NCI-H460 (cell line): ENCODE data around the gene SUSD2. TPM values are rescaled to one million over a fixed set of nuclear protein-coding genes. Genes with fewer than 3 reads are reported as not detected.
"Not testable (repeated sequence)": the region's sequence is repeated elsewhere in the genome, so short reads cannot be mapped to it uniquely, and the experiment has no call there.

Source experiments
- DNase-seq: peaks from one replicate; pipeline ENCODE4 v3.0.0-alpha.2; 2016; ENCODE audit warnings: low read depth; ENCODE audit errors: extremely low read depth
- polyA plus RNA-seq: library from polyadenylated mRNA; depleted of rRNA; stranded (reverse); fragments of >200 nt; gene quantifications from 2 replicates; pipeline ENCODE4 v1.2.3, GENCODE V29; 2014; cell fraction: nucleus; rRNA removed
- total RNA-seq: library from RNA; depleted of rRNA; stranded (reverse); fragments of >200 nt; shearing (Covaris generic); gene quantifications from 2 replicates; pipeline ENCODE4 v1.2.3, GENCODE V29; 2014; rRNA removed

SUSD2 gene, protein sequence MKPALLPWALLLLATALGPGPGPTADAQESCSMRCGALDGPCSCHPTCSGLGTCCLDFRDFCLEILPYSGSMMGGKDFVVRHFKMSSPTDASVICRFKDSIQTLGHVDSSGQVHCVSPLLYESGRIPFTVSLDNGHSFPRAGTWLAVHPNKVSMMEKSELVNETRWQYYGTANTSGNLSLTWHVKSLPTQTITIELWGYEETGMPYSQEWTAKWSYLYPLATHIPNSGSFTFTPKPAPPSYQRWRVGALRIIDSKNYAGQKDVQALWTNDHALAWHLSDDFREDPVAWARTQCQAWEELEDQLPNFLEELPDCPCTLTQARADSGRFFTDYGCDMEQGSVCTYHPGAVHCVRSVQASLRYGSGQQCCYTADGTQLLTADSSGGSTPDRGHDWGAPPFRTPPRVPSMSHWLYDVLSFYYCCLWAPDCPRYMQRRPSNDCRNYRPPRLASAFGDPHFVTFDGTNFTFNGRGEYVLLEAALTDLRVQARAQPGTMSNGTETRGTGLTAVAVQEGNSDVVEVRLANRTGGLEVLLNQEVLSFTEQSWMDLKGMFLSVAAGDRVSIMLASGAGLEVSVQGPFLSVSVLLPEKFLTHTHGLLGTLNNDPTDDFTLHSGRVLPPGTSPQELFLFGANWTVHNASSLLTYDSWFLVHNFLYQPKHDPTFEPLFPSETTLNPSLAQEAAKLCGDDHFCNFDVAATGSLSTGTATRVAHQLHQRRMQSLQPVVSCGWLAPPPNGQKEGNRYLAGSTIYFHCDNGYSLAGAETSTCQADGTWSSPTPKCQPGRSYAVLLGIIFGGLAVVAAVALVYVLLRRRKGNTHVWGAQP
- 0.02 TPM in 1 of 2 replicates, not detected in the other for total RNA-seq
- polyA plus RNA-seq = 0.07 TPM in 1 of 2 replicates, not detected in the other

- DNase-seq = no peak
These were observed at the start of gene SUSD2 for GRCh38 chr22:24181088-24181995. TSS of gene SUSD2 (plus strand) at chr22:24181487. CDS start at chr22:24181520, 33 bp downstream.

DNA sequence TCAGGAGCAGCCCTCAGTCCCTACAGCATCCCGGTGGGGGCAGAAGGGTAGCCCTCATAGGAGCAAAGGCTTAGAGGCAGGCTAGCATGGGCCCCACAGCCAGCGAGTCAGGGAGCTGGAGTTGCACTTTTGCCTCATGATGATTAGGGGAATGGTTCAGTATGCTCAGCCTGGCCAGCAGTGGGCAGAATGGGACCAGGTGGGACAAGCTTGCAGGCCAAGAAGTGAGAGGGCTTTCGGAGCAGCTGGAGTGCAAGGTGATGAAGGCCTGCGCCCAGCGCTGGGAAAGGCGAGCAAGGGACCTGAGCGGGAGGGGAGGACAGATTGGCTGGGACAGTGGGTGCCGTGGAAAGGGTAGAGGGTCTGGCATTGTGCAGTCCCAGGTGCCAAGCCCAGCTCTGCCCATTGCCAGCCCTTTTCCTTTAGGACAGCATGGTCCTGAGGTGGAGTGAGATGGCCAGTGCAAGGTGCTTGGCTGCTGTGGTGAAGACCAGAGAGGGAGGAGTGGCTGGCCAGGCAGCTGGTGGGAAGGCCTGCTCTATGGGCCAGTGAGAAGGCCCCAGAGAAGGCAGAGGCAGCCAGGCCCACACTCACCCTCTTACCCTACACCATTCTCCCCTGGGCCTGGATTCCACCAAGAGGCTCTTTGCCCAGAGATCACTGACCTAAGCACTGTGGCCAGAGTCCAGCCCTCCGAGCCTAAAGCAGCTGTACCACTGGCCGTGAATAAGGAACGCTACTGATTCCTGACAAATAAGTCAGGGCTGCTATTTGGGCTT, 47.9 kb upstream of the SUSD2 start:
- no peak for DNase-seq

DNA sequence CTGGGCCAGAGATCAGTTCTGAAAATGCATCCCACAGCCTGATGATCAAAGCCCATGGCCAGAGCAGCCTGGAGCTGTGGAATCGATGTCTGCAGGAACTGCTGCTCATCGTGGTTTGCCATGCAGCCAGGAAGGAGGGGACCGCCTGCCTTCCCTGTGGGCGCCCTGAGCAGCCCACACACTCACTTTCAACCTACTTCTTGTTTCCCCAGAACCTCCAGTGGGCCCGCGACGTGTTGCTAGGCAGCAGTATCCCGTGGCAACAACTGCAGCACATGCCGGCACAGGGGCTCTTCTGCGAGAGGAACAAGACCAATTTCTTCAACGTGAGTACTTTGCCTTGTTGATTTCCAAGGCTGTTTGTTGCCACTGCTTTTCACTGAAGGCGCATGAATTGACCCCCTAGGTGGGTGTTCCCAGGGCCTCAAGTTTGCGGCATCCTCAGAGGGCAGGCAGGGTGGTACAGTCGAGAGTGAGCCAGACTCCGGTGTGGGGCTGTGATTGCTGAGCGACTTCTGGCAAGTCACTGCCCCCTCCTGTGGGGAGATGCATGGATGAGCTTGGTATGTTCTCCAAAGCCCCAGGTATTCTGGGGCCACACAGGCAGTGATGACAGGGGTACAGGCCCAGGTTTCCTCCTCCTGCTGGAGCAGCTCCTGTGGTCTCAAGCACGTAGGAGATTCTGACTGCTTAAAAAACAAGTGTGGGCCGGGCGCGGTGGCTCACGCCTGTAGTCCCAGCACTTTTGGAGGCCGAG, 47.0 kb upstream of the SUSD2 start:
- DNase-seq = no peak

- DNase-seq = not testable (repeated sequence)
These were observed 44.8 kb upstream of the SUSD2 start for GRCh38 chr22:24136533-24136932.

- DNase-seq = no peak
These were observed 43.7 kb upstream of the SUSD2 start for GRCh38 chr22:24137595-24137994.

- no peak for DNase-seq
These were observed 42.5 kb upstream of the SUSD2 start for GRCh38 chr22:24138649-24139420.

GRCh38 chr22:24140357-24140756, 40.9 kb upstream of the SUSD2 start:
- no peak for DNase-seq

DNA sequence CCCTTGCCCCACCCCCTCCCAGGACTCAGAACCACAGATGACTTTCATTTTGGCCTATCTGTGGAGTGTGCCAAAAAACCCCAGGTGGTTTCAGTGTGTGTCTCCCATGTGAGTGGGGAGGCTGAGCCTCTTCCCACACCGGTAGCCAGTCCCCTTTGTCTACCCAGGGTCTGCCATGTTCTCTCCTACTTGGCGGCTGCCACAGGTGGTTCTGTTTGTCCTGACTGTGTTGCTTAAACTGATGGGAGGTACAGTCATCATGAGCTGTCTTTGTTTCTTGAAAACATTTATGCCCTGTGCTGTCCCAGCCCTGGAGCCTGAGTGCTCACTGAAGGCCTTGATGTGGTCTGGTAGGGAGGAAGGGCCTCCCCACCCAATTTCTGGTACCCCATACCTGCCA, 39.7 kb upstream of the SUSD2 start:
- no peak for DNase-seq

DNA sequence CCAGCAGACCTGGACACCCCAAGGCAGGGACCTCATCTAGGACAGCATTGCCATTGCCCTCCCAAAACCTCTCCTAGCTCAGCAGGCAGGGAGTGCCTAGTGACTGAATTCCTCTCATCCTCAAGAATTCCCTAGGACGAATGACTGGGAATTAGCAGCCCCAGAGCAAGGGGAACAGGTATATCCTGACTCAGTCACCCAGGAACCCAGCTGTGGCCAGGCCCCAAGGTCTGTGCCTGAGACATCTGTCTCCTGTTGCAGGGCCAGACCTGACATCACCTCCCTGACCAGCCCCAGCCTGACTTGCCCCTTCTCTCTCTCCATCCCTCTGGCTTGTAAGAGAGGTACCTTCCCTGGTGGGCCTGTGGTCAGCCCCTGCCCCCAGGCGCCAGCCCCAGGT, 39.0 kb upstream of the SUSD2 start:
- no peak for DNase-seq

- DNase-seq = no peak
These were observed 38.5 kb upstream of the SUSD2 start for GRCh38 chr22:24142831-24143230.

- no peak for DNase-seq
These were observed 37.1 kb upstream of the SUSD2 start for GRCh38 chr22:24144056-24144777.

DNA sequence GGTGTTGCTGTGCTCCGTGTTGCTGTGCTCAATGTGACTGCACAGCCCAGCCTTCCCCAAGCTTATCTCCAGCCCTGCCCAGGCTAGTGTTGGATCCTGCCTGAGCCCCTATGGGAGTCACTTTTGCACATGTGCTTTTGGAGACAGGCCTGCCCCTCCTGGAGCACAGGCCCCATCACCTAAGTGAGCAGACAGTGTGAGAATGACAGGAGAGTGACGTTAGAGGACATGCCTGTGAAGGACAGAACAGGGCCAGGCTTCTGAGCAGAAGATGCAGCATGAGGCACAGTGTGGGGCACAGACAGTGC, 36.6 kb upstream of the SUSD2 start:
- no peak for DNase-seq

DNA sequence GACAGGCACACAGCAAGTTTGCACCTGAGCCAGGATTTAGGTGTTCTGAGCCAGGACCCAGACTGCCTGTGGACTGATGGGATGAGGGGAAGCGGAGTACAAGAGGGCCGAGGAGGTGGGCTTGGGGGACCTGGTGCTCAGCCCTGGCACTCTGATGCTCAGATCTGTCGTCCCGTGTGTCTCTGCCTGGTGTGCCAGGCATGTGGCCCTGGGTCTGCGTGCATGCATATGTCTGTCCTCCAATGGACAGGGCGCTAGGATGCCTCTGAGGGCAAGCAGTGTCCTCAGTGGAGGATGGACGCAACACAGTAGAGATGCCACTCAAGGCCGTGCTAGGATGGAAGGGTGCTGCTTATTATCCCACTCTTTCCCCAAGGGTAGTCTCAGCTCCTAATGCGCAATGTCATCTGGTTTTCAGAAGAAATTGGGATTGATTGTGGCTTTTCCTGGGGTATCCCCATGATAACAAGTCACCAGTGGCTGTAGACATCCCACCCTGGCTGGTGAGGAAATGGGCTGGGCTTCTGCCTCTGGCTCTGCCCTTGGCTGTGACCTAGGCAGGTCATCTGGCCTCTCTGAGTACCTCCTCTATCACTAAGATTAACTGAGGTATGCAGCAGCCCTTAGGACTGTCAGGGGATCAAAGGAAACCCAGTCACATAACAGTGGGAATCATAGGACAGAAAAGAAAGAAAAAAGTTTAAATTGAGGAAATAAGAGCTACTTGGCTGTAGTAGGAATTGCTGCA, 35.7 kb upstream of the SUSD2 start:
- no peak for DNase-seq

- no peak for DNase-seq
These were observed 35.1 kb upstream of the SUSD2 start for GRCh38 chr22:24146194-24146616.

GRCh38 chr22:24146791-24147353, 34.4 kb upstream of the SUSD2 start:
- no peak for DNase-seq

GRCh38 chr22:24147666-24148065, 33.6 kb upstream of the SUSD2 start:
- no peak for DNase-seq
